Measurements from ENCODE around the gene SOX12. TPM values are rescaled to one million over a fixed set of nuclear protein-coding genes. Genes with fewer than 3 reads are reported as not detected.

Gene SOX12
- total and polyA plus RNA-seq, 10 donors: 3.2 to 12.5 (median 7.0) TPM

DNA sequence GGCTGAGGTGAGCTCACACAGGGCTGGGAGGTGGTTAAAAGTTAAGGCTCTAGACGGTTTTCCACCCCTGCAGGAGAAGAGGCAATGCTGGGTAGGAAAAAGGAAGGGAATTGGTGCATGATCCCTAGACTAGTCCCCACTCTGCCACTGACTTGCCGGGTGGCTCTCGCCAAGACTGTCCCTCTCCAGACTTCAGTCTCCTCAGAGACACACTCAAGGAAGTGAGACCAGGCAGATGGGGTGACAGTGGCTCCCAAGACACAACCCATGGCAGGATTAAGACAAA is 47.9 kb upstream of the SOX12 start:
- DNase-seq: no peak
- 25 to 81% (median 32%) methylated on average over 3 of the region's 3 CpGs for WGBS, 5 donors
- intact Hi-C loops (cut with DNase I; ENCODE audit: low total_unique reads): no loop called here
- TF ChIP-seq, protein P1, sequence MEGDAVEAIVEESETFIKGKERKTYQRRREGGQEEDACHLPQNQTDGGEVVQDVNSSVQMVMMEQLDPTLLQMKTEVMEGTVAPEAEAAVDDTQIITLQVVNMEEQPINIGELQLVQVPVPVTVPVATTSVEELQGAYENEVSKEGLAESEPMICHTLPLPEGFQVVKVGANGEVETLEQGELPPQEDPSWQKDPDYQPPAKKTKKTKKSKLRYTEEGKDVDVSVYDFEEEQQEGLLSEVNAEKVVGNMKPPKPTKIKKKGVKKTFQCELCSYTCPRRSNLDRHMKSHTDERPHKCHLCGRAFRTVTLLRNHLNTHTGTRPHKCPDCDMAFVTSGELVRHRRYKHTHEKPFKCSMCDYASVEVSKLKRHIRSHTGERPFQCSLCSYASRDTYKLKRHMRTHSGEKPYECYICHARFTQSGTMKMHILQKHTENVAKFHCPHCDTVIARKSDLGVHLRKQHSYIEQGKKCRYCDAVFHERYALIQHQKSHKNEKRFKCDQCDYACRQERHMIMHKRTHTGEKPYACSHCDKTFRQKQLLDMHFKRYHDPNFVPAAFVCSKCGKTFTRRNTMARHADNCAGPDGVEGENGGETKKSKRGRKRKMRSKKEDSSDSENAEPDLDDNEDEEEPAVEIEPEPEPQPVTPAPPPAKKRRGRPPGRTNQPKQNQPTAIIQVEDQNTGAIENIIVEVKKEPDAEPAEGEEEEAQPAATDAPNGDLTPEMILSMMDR (IDR thresholded peaks at IDR 0.05 in 8 of 11, conservative IDR thresholded peaks at IDR 0.05 in 3 of 11): no peak
- TF ChIP-seq POLR2A (IDR thresholded peaks at IDR 0.05): no peak
- no peak for TF ChIP-seq POLR2AphosphoS5 (IDR thresholded peaks at IDR 0.05)
- no peak overlapping the region for H3K27ac ChIP-seq
- peaks cover 0 to 59% (median 6%) of the 10 kb centered on the region in 6 donors for H3K36me3 ChIP-seq
- H3K27me3 ChIP-seq (replicated peaks in 1 of 7): no peaks in the 10 kb centered on the region
- no peak overlapping the region for H3K4me3 ChIP-seq
- no peaks in the 10 kb centered on the region for H3K9me3 ChIP-seq
- H3K4me1 ChIP-seq: no peaks in the 10 kb centered on the region

DNA sequence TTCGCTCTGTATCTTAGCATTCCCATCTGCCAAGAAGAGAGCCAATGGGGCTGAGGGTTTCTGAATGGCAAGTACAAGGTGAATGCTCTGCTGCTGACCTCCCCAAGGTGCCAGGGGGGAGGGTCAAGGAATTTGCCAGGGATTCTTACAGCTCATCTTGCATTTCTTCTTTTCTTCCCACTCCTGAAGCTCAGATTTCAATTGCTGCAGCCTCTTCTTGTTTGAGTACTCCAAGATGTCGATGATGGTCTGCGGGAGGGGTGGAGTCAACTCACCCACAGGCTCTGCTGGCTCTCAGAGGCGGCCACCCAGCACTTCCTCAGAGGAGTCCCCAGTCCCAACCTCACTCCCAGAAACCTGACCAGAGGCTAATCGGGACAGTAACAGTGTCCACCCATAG is 47.2 kb upstream of the SOX12 start:
- intact Hi-C loops (cut with DNase I; ENCODE audit: low total_unique reads): no loop called here
- Histone ChIP-seq H3K4me3 (no peak overlapping the region), H3K36me3 (peaks cover 0 to 59% (median 6%) of the 10 kb centered on the region in 6 donors), H3K4me1 (no peaks in the 10 kb centered on the region), H3K27ac (no peak overlapping the region), H3K9me3 (no peaks in the 10 kb centered on the region), H3K27me3 (replicated peaks in 1 of 7) (no peaks in the 10 kb centered on the region)
- DNase-seq: no peak
- TF ChIP-seq POLR2A (IDR thresholded peaks at IDR 0.05): no peak
- TF ChIP-seq, protein P1 (IDR thresholded peaks at IDR 0.05 in 8 of 11, conservative IDR thresholded peaks at IDR 0.05 in 3 of 11): no peak
- no peak for TF ChIP-seq POLR2AphosphoS5 (IDR thresholded peaks at IDR 0.05)
- WGBS, 5 donors: 94 to 96% (median 95%) methylated on average over 5 of the region's 5 CpGs

DNA sequence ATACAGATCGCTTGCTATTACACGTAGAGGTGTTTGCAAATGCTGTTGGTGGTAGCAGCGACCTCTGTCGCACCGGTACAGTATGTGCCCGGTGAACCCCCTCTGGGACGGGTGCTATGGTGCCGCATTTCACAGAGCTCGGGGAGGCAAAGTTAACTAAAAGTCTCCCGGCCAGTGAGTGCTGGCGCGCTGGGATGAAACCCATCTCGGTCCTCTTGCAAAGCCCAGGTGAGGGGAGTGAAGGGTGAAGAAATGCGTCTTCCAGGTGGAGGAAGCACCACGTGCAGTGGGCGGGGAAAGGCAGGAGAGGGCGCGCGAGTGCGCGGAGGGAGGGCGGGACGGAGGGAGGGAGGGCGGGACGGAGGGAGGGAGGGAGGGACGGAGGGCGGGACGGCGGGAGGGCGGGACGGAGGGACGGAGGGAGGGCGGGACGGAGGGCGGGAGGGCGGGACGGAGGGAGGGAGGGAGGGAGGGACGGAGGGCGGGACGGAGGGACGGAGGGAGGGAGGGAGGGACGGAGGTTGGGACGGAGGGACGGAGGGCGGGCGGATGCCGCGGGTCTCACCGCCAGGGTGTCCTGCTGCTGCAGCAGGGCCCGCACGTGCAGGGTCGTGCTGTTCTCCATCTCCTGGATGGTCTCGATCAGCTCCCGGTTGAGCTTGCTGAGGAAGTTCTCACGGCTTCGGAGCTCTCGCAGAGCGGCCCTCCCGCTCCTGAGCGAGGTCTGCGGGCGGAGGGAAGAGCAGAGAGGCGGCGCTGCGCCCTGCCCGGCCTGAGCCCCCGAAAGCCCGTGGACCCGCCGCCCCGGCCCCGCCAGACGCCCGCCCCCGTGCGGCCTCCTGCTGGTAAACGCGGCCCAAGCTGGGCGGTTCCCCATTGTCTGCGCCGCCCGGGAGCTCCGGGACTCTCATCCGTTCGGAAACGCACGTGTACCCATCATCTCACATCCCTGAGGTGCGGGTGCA is 46.5 kb upstream of the SOX12 start:
- Histone ChIP-seq H3K36me3 (peaks cover 0 to 61% (median 6%) of the 10 kb centered on the region in 6 donors), H3K4me3 (peak overlapping the region in 3 of 8 donors; percentile 23 to 47 (median 25)), H3K27ac (peak overlapping the region in 2 of 8 donors; percentile 42 to 55), H3K4me1 (no peaks in the 10 kb centered on the region), H3K27me3 (replicated peaks in 1 of 7) (no peaks in the 10 kb centered on the region), H3K9me3 (no peaks in the 10 kb centered on the region)
- DNase-seq: no peak
- WGBS, 5 donors: 70 to 89% (median 84%) methylated on average over 62 to 81 of the region's 88 CpGs
- intact Hi-C loops (cut with DNase I; ENCODE audit: low total_unique reads): no loop called here
- no peak for TF ChIP-seq POLR2A (IDR thresholded peaks at IDR 0.05)
- TF ChIP-seq, protein P1 (IDR thresholded peaks at IDR 0.05 in 8 of 11, conservative IDR thresholded peaks at IDR 0.05 in 3 of 11): peak in 2 of 11 experiments; percentile 12 to 22
- no peak for TF ChIP-seq POLR2AphosphoS5 (IDR thresholded peaks at IDR 0.05)

DNA sequence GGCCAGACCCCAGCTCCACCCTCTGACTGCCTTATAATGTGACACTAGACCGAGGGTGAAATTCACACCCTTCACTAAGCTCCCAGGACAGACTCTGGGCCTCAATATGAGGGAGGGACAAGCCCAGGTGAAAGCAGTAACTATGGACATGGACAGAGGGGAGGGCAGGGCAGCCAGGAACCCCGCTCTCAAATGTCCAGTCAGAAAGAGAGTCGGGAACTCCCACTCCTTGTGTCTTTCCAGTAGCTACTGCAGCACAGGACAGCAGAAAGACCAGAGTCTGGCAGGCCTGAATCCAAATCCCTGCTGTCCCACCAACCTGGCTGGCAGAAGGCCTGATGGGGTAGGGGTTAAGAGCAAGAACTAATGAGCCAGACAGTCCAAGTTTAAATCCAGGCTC is 41.2 kb upstream of the SOX12 start:
- WGBS, 5 donors: 45 to 81% (median 71%) methylated on average over 3 of the region's 3 CpGs
- Histone ChIP-seq H3K9me3 (no peaks in the 10 kb centered on the region), H3K4me3 (no peak overlapping the region), H3K27me3 (replicated peaks in 1 of 7) (no peaks in the 10 kb centered on the region), H3K36me3 (peaks cover 0 to 25% (median 0%) of the 10 kb centered on the region in 6 donors), H3K27ac (no peak overlapping the region), H3K4me1 (peaks cover 0 to 2% (median 0%) of the 10 kb centered on the region in 6 donors)
- intact Hi-C loops (cut with DNase I; ENCODE audit: low total_unique reads): no loop called here
- TF ChIP-seq POLR2AphosphoS5 (IDR thresholded peaks at IDR 0.05) (no peak), POLR2A (IDR thresholded peaks at IDR 0.05) (no peak)
- TF ChIP-seq, protein P1 (IDR thresholded peaks at IDR 0.05 in 8 of 11, conservative IDR thresholded peaks at IDR 0.05 in 3 of 11): no peak
- DNase-seq: no peak

All from spleen (tissue), 11 donors.